SK-N-SH (cell line): ENCODE results near the gene PLCH1. TPM values are rescaled to one million over a fixed set of nuclear protein-coding genes. Genes with fewer than 3 reads are reported as not detected.

Experiments
- CTCF ChIA-PET: fragments of 300-600, 350-600 bp; formaldehyde crosslinking; extraction: SDS; loops from one replicate; lab custom pipeline; 2021; lab: Yijun Ruan, JAX
- POLR2A ChIA-PET: fragments of 350-600 bp; sonication (Branson Sonifier 250); formaldehyde crosslinking; extraction: SDS; loops from one replicate; lab custom pipeline; 2020; ENCODE audit warnings: antibody characterized with exemption, inconsistent platforms; lab: Yijun Ruan, JAX
- DNase-seq: peaks from one replicate; pipeline ENCODE4 v3.0.0; 2012
- H2AFZ ChIP-seq: fragments of 200-600 bp; sonication (generic); 2 replicates; pipeline ENCODE4 v1.8.1; 2016; ENCODE audit warnings: antibody characterized with exemption, mild to moderate bottlenecking, low read depth
- H3F3A ChIP-seq: fragments of 200-600 bp; sonication (generic); replicated peaks from 2 replicates; pipeline ENCODE3; 2016; ENCODE audit warnings: antibody characterized with exemption, mild to moderate bottlenecking; ENCODE audit not compliant: insufficient read depth
- H3K27ac ChIP-seq, 2 experiments: fragments of 200-500 bp in 1 of 2; fragments of 200-600 bp in 1 of 2; sonication (Bioruptor generic) in 1 of 2; sonication (generic), shearing (Covaris generic) in 1 of 2; 2 replicates each; pipeline versions ENCODE4 v1.5.1 to v1.6.1; 2014 to 2016; ENCODE audit warnings: low read depth in 2 of 2, inconsistent platforms in 1 of 2, low read length in 1 of 2, mild to moderate bottlenecking in 1 of 2, mixed read lengths in 1 of 2
- H3K27me3 ChIP-seq: fragments of 200-600 bp; sonication (generic), shearing (Covaris generic); 2 replicates; pipeline ENCODE4 v1.6.1; 2016; ENCODE audit warnings: mixed run types; ENCODE audit not compliant: insufficient read depth
- H3K36me3 ChIP-seq, 2 experiments: fragments of 200-500 bp in 1 of 2; fragments of 200-600 bp in 1 of 2; sonication (Bioruptor generic) in 1 of 2; sonication (generic) in 1 of 2; replicated peaks in 1 of 2; 2 replicates each; pipeline versions ENCODE3 to v1.5.1; 2014 to 2016; ENCODE audit warnings: low read length in 1 of 2, mild to moderate bottlenecking in 1 of 2; ENCODE audit not compliant: insufficient read depth in 2 of 2, control insufficient read depth in 1 of 2
- H3K4me1 ChIP-seq, 2 experiments: fragments of 200-500 bp in 1 of 2; fragments of 200-600 bp in 1 of 2; sonication (Bioruptor generic) in 1 of 2; sonication (generic), shearing (Covaris generic) in 1 of 2; 2 replicates each; pipeline versions ENCODE4 v1.5.1 to v1.6.1; 2014 to 2016; ENCODE audit warnings: low read depth in 1 of 2, low read length in 1 of 2, mixed run types in 1 of 2; ENCODE audit not compliant: insufficient read depth in 2 of 2, control insufficient read depth in 1 of 2
- H3K4me2 ChIP-seq: fragments of 200-600 bp; sonication (generic), shearing (Covaris generic); 2 replicates; pipeline ENCODE4 v1.6.1; 2017; ENCODE audit warnings: mixed run types
- H3K4me3 ChIP-seq, 2 experiments: fragments of 200-500 bp in 1 of 2; fragments of 200-600 bp in 1 of 2; sonication (Bioruptor generic) in 1 of 2; sonication (generic), shearing (Covaris generic) in 1 of 2; 2 replicates each; pipeline versions ENCODE4 v1.5.1 to v1.8.1; 2014 to 2016; ENCODE audit warnings: low read depth in 2 of 2, inconsistent platforms in 1 of 2, low read length in 1 of 2, mild to moderate bottlenecking in 1 of 2, mixed read lengths in 1 of 2, moderate library complexity in 1 of 2
- H3K79me2 ChIP-seq: fragments of 200-600 bp; sonication (generic); 2 replicates; pipeline ENCODE4 v1.8.1; 2017; ENCODE audit warnings: mild to moderate bottlenecking; ENCODE audit not compliant: insufficient read depth
- H3K9ac ChIP-seq: fragments of 200-600 bp; sonication (generic); 2 replicates; pipeline ENCODE4 v1.6.1; 2017; ENCODE audit warnings: mixed run types
- H3K9me2 ChIP-seq: fragments of 200-600 bp; sonication (generic); 2 replicates; pipeline ENCODE4 v1.6.1; 2017; ENCODE audit warnings: mixed run types
- H3K9me3 ChIP-seq: fragments of 200-600 bp; sonication (generic); 2 replicates; pipeline ENCODE4 v1.6.1; 2017; ENCODE audit warnings: mixed run types, mild to moderate bottlenecking, moderate library complexity
- H4K20me1 ChIP-seq: fragments of 200-600 bp; sonication (generic); 2 replicates; pipeline ENCODE4 v1.6.1; 2017; ENCODE audit warnings: mild to moderate bottlenecking, mixed run types; ENCODE audit not compliant: insufficient read depth
- CHD2 ChIP-seq: fragments of 150-350 bp; IDR thresholded peaks from 2 replicates; pipeline ENCODE4 v1.6.1; 2018; ENCODE audit warnings: low read length; ENCODE audit not compliant: partially characterized antibody
- EP300 ChIP-seq, 2 experiments: IDR thresholded peaks; 2 replicates each; pipeline versions ENCODE4 v1.4.0 to v1.6.1; 2012; ENCODE audit warnings: borderline replicate concordance in 1 of 2, low read depth in 1 of 2, low read length in 1 of 2
- EZH2phosphoT487 ChIP-seq: fragments of 200-600 bp; sonication (generic); IDR thresholded peaks from 2 replicates; pipeline ENCODE4 v1.6.1; 2017; ENCODE audit warnings: low read depth, mixed run types, mild to moderate bottlenecking, antibody characterized with exemption, moderate library complexity, borderline replicate concordance
- FOSL2 ChIP-seq: IDR thresholded peaks from 2 replicates; pipeline ENCODE4 v1.4.0; 2012; ENCODE audit warnings: low read depth, mild to moderate bottlenecking, moderate library complexity, borderline replicate concordance
- FOXJ3 ChIP-seq: sonication (generic); formaldehyde crosslinking; IDR thresholded peaks from 2 replicates; pipeline ENCODE4 v1.5.1; 2020; ENCODE audit warnings: mild to moderate bottlenecking, missing genetic modification reagents
- GABPA ChIP-seq: IDR thresholded peaks from 2 replicates; pipeline ENCODE4 v1.4.0; 2012; ENCODE audit warnings: low read depth, mild to moderate bottlenecking
- GATA2 ChIP-seq: sonication (generic); formaldehyde crosslinking; IDR thresholded peaks from 2 replicates; pipeline ENCODE4 v1.5.0; 2020; ENCODE audit warnings: mild to moderate bottlenecking, missing genetic modification reagents
- JUND ChIP-seq: IDR thresholded peaks from 2 replicates; pipeline ENCODE4 v1.4.0; 2012
- MEF2A ChIP-seq: IDR thresholded peaks from 2 replicates; pipeline ENCODE4 v1.4.0; 2012; ENCODE audit warnings: low read depth, borderline replicate concordance
- MXI1 ChIP-seq: IDR thresholded peaks from 2 replicates; pipeline ENCODE4 v1.6.1; 2012; ENCODE audit warnings: mild to moderate bottlenecking, low read depth, low read length, improper control_type of control experiment
- NFIC ChIP-seq: IDR thresholded peaks from 2 replicates; pipeline ENCODE4 v1.4.0; 2012; ENCODE audit warnings: borderline replicate concordance
- NRF1 ChIP-seq: IDR thresholded peaks from 2 replicates; pipeline ENCODE4 v1.6.1; 2012; ENCODE audit warnings: low read depth, mild to moderate bottlenecking, low read length
- POLR2AphosphoS5 ChIP-seq: IDR thresholded peaks from 2 replicates; pipeline ENCODE4 v1.6.1; 2012; ENCODE audit warnings: low read depth, low read length
- RAD21 ChIP-seq: IDR thresholded peaks from 2 replicates; pipeline ENCODE4 v1.6.1; 2012; ENCODE audit warnings: mild to moderate bottlenecking, low read length
- RCOR1 ChIP-seq: fragments of 150-350 bp; IDR thresholded peaks from 2 replicates; pipeline ENCODE4 v1.6.1; 2017; ENCODE audit warnings: antibody characterized with exemption, low read length
- RFX5 ChIP-seq: IDR thresholded peaks from 2 replicates; pipeline ENCODE4 v1.6.1; 2012; ENCODE audit warnings: mild to moderate bottlenecking, improper control_type of control experiment, low read length
- SIN3A ChIP-seq: IDR thresholded peaks from 2 replicates; pipeline ENCODE4 v1.6.1; 2012; ENCODE audit warnings: low read depth, mild to moderate bottlenecking, low read length, moderate library complexity, borderline replicate concordance
- TAF1 ChIP-seq: IDR thresholded peaks from 2 replicates; pipeline ENCODE4 v1.6.1; 2012; ENCODE audit warnings: low read depth, mild to moderate bottlenecking, low read length, moderate library complexity, borderline replicate concordance
- TCF12 ChIP-seq: IDR thresholded peaks from 2 replicates; pipeline ENCODE4 v1.4.0; 2012
- WGBS: methylation state at CpG from one replicate; pipeline ENCODE4 v1.1.6; 2017; ENCODE audit warnings: low lambda C conversion rate; 5-methylcytosine and 5-hydroxymethylcytosine counted together
- polyA plus RNA-seq, 3 experiments: library from polyadenylated mRNA; depleted of rRNA; stranded (reverse); fragments of >200 nt; gene quantifications; 2 replicates each; pipeline ENCODE4 v1.2.3, GENCODE V29; 2012
- TF ChIP-seq, protein P1 (sequence below): IDR thresholded peaks from 2 replicates; pipeline ENCODE4 v1.4.0; 2012; ENCODE audit warnings: low read depth, borderline replicate concordance
- TF ChIP-seq, protein P2 (sequence below): IDR thresholded peaks from 2 replicates; pipeline ENCODE4 v1.4.0; 2012; ENCODE audit warnings: low read depth, borderline replicate concordance
- TF ChIP-seq, protein P3 (sequence below): IDR thresholded peaks from 2 replicates; pipeline ENCODE4; 2012
- TF ChIP-seq, protein P4 (sequence below): IDR thresholded peaks from 2 replicates; pipeline ENCODE4 v1.4.0; 2012; ENCODE audit warnings: low read depth

Gene PLCH1
- polyA plus RNA-seq, 1 of the 3 experiments (the other 2 are of a cell fraction): 0.26 TPM

DNA sequence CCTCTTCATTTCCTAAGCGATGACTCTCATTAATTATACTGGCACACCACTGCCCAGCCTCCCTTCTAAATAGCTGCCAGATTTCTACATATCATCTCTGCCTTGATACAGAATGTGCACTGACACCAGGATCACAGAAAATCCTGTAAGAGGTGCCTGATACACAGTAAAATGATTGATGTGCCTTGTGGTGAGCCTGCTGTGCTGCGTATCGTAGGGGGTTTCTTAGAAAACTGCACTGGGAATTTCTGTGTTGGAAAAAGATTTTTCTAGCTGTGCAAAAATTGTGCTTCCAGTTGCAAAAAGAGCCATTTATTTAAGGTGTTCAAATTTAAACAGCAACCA, 3.0 kb upstream of the PLCH1 start:
- Histone ChIP-seq H3K36me3 (no peaks in the 10 kb centered on the region), H3K4me3 (no peak overlapping the region), H3K9ac (no peak overlapping the region), H3K9me3 (no peaks in the 10 kb centered on the region), H2AFZ (no peak overlapping the region), H3K27ac (no peak overlapping the region), H4K20me1 (no peaks in the 10 kb centered on the region), H3F3A (no peaks in the 10 kb centered on the region), H3K4me1 (peaks cover 0 to 6% of the 10 kb centered on the region in 2 experiments; a peak in 1 of 4 replicates), H3K4me2 (no peak overlapping the region), H3K9me2 (no peaks in the 10 kb centered on the region), H3K79me2 (no peaks in the 10 kb centered on the region), H3K27me3 (peaks cover 8% of the 10 kb centered on the region; the same call in 1 of the 2 replicates)
- CTCF ChIA-PET: interaction anchor here (1.5 to 1.8 kb wide), 2 partner anchors 14 to 58 kb away, joined by 4 to 7 read pairs; partner anchors contain the start of gene C3orf33
- WGBS: 89% methylated on average over 3 of the region's 3 CpGs
- POLR2A ChIA-PET: no interaction called here
- DNase-seq: no peak
- TF ChIP-seq EZH2phosphoT487 (no peak), NFIC (no peak), TCF12 (no peak), GABPA (no peak), EP300 (IDR thresholded peaks at IDR 0.05; ENCODE audit: borderline replicate concordance in 1 of 2, low read depth in 1 of 2, low read length in 1 of 2) (no peak), FOXJ3 (no peak), CHD2 (no peak), RAD21 (no peak)

DNA sequence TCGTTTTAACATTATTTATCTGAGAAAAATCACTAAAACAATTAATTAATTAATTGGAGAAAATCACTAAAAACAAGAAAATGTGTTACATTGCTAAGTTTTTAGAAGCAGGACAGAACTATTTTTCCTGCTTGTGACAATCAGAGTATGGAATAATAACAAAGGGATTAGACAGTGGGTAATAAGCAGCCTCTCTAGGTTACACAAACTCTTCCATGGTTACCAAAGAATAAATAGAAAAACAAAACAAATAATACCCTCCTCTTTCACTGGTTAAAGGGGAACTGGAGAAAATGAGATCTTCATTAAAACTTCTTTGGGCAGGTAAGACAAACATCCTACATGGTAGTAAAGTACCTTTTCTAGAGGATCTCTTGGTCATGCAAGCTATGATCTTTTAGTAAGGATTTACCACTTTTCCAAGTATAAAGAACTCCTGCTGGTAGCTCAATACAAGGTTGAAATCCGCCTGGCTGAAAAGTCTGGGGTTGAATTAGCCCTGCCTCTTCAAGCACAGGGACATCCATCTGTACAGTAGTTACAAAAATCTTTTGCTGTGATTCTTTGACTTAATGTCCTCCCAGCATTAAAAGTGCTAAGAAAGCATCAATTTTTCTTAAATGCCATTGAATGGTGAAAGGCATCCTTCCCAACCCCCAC, 2.5 kb upstream of the PLCH1 start:
- no peaks in the 10 kb centered on the region for H3F3A ChIP-seq
- POLR2A ChIA-PET: no interaction called here
- no peaks in the 10 kb centered on the region for H3K9me2 ChIP-seq
- H3K9me3 ChIP-seq: no peaks in the 10 kb centered on the region
- H3K79me2 ChIP-seq: no peaks in the 10 kb centered on the region
- no peaks in the 10 kb centered on the region for H3K36me3 ChIP-seq
- H2AFZ ChIP-seq: no peak overlapping the region
- H3K27me3 ChIP-seq: peaks cover 10% of the 10 kb centered on the region; the same call in 1 of the 2 replicates
- TF ChIP-seq, protein P1, sequence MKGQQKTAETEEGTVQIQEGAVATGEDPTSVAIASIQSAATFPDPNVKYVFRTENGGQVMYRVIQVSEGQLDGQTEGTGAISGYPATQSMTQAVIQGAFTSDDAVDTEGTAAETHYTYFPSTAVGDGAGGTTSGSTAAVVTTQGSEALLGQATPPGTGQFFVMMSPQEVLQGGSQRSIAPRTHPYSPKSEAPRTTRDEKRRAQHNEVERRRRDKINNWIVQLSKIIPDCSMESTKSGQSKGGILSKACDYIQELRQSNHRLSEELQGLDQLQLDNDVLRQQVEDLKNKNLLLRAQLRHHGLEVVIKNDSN: no peak
- TF ChIP-seq MXI1: no peak
- TF ChIP-seq POLR2AphosphoS5: no peak
- no peak for TF ChIP-seq RFX5
- TF ChIP-seq SIN3A: no peak
- TF ChIP-seq RCOR1: no peak
- TF ChIP-seq NFIC: no peak
- TF ChIP-seq GATA2: no peak
- no peak for TF ChIP-seq TAF1
- TF ChIP-seq GABPA: no peak
- TF ChIP-seq JUND: no peak
- TF ChIP-seq, protein P2, sequence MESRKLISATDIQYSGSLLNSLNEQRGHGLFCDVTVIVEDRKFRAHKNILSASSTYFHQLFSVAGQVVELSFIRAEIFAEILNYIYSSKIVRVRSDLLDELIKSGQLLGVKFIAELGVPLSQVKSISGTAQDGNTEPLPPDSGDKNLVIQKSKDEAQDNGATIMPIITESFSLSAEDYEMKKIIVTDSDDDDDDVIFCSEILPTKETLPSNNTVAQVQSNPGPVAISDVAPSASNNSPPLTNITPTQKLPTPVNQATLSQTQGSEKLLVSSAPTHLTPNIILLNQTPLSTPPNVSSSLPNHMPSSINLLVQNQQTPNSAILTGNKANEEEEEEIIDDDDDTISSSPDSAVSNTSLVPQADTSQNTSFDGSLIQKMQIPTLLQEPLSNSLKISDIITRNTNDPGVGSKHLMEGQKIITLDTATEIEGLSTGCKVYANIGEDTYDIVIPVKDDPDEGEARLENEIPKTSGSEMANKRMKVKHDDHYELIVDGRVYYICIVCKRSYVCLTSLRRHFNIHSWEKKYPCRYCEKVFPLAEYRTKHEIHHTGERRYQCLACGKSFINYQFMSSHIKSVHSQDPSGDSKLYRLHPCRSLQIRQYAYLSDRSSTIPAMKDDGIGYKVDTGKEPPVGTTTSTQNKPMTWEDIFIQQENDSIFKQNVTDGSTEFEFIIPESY: no peak
- TF ChIP-seq, protein P3, sequence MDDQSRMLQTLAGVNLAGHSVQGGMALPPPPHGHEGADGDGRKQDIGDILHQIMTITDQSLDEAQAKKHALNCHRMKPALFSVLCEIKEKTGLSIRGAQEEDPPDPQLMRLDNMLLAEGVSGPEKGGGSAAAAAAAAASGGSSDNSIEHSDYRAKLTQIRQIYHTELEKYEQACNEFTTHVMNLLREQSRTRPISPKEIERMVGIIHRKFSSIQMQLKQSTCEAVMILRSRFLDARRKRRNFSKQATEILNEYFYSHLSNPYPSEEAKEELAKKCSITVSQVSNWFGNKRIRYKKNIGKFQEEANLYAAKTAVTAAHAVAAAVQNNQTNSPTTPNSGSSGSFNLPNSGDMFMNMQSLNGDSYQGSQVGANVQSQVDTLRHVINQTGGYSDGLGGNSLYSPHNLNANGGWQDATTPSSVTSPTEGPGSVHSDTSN: no peak
- no peak for TF ChIP-seq EP300 (IDR thresholded peaks at IDR 0.05; ENCODE audit: borderline replicate concordance in 1 of 2, low read depth in 1 of 2, low read length in 1 of 2)
- no peak for TF ChIP-seq FOSL2
- TF ChIP-seq NRF1: no peak
- no peak for TF ChIP-seq TCF12
- TF ChIP-seq, protein P4, sequence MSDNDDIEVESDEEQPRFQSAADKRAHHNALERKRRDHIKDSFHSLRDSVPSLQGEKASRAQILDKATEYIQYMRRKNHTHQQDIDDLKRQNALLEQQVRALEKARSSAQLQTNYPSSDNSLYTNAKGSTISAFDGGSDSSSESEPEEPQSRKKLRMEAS: no peak
- TF ChIP-seq MEF2A: no peak
- no peak overlapping the region for H3K9ac ChIP-seq
- no peak for DNase-seq
- H3K27ac ChIP-seq: no peak overlapping the region
- H4K20me1 ChIP-seq: no peaks in the 10 kb centered on the region
- peaks cover 0 to 6% of the 10 kb centered on the region in 2 experiments; a peak in 1 of 4 replicates for H3K4me1 ChIP-seq
- no peak overlapping the region for H3K4me2 ChIP-seq
- CTCF ChIA-PET: interaction anchor here (1.5 to 2.3 kb wide), 3 partner anchors 15 to 59 kb away, joined by 4 to 7 read pairs (median 6); partner anchors contain the start of gene C3orf33
- no peak overlapping the region for H3K4me3 ChIP-seq
- WGBS: 71% methylated on average over 2 of the region's 2 CpGs
